Small intestine (tissue), 7 donors: ENCODE data around the gene MYOM3. TPM values are rescaled to one million over a fixed set of nuclear protein-coding genes. Genes with fewer than 3 reads are reported as not detected.

Source experiments
- DNase-seq, 2 donors: peaks; one replicate each; pipeline versions ENCODE4 v3.0.0 to v3.0.0-alpha.2; 2013
- FAIRE-seq: peaks from 2 replicates; lab custom pipeline; 2012; peaks lifted over from hg19 to GRCh38; lab: Jason Lieb, UNC
- H3K27ac ChIP-seq, 3 donors: one replicate each; pipeline ENCODE4 v1.5.1; 2013; ENCODE audit warnings: low read length in 2 of 3, mild to moderate bottlenecking in 2 of 3, control low read depth in 1 of 3, inconsistent platforms in 1 of 3, low read depth in 1 of 3, moderate library complexity in 1 of 3
- H3K27me3 ChIP-seq, 3 donors: one replicate each; pipeline ENCODE4 v1.6.1; 2013; ENCODE audit warnings: low read length in 3 of 3, inconsistent platforms in 1 of 3; ENCODE audit not compliant: control insufficient read depth in 3 of 3, insufficient read depth in 3 of 3
- H3K36me3 ChIP-seq, 3 donors: one replicate each; pipeline ENCODE4 v1.6.1; 2013; ENCODE audit warnings: low read length in 3 of 3, inconsistent platforms in 1 of 3, low read depth in 1 of 3, mild to moderate bottlenecking in 1 of 3, moderate library complexity in 1 of 3; ENCODE audit not compliant: control insufficient read depth in 3 of 3, insufficient read depth in 2 of 3
- H3K4me1 ChIP-seq, 3 donors: one replicate each; pipeline ENCODE4 v1.6.1; 2013; ENCODE audit warnings: low read length in 2 of 3, inconsistent platforms in 1 of 3, low read depth in 1 of 3, mild to moderate bottlenecking in 1 of 3, moderate library complexity in 1 of 3; ENCODE audit not compliant: control insufficient read depth in 3 of 3, insufficient read depth in 2 of 3
- H3K4me3 ChIP-seq, 3 donors: one replicate each; pipeline ENCODE4 v1.5.1; 2013; ENCODE audit warnings: low read length in 3 of 3, control low read depth in 1 of 3, inconsistent platforms in 1 of 3, low read depth in 1 of 3, mild to moderate bottlenecking in 1 of 3, moderate library complexity in 1 of 3
- H3K9me3 ChIP-seq, 2 donors: one replicate each; pipeline ENCODE4 v1.6.1; 2013; ENCODE audit warnings: low read depth in 1 of 2, low read length in 1 of 2; ENCODE audit not compliant: control insufficient read depth in 2 of 2, insufficient read depth in 1 of 2
- WGBS, 3 donors: extraction: QIAGEN DNeasy Blood & Tissue Kit; methylation state at CpG; one replicate each; pipeline ENCODE4 v1.1.7; 2013; 5-methylcytosine and 5-hydroxymethylcytosine counted together
- polyA plus RNA-seq, 4 donors: library from polyadenylated mRNA; stranded (reverse) in 3 of 4; unstranded in 1 of 4; fragments of 200-250 nt in 3 of 4; fragments of 120-200 nt in 1 of 4; gene quantifications; one replicate each; pipeline versions ENCODE4 v1.2.1 to v1.2.3, GENCODE V29; 2013
- donor health status: healthy with polysubstance abuse.
- donor health status: control.
- donor health status: control.
- donor health status: Bipolar disorder and iron deficiency.
- donor health status: healthy.

The MYOM3 gene
- polyA plus RNA-seq, 4 donors = 1.7 to 84.8 (median 5.7) TPM

- H3K4me3 ChIP-seq = no peak overlapping the region
- H3K27me3 ChIP-seq = no peaks in the 10 kb centered on the region
- 87 to 97% (median 94%) methylated on average over 15 to 16 of the region's 16 CpGs for WGBS, 3 donors
- no peak for FAIRE-seq
- peaks cover 0 to 87% (median 0%) of the 10 kb centered on the region in 3 donors for H3K36me3 ChIP-seq
- H3K4me1 ChIP-seq = no peaks in the 10 kb centered on the region
- no peaks in the 10 kb centered on the region for H3K9me3 ChIP-seq
- no peak overlapping the region for H3K27ac ChIP-seq
- no peak for DNase-seq
Observed at GRCh38 chr1:24086466-24086865, 25.5 kb downstream of the MYOM3 start.

DNA sequence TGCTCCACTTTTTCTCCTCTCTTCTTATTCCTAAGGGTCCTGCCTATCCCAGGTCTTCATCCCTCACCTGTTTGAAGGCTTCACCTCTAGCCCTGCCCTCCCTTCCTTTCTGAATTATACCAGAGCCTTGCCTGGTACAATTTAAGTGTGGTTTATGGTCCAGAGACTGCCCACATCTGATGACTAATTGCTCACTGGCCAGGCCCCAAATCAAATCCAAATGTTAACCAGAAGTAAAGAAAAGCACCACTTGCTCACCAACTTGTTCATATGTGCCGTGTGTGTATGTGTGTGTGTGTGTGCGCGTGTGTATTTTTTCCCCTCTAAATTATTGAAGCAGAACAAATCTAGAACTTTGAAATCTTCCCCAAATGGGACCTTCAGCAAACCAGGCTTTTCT lies 26.4 kb downstream of the MYOM3 start:
- DNase-seq (no peak), FAIRE-seq (no peak)
- Histone ChIP-seq H3K27ac (no peak overlapping the region), H3K4me3 (no peak overlapping the region), H3K4me1 (no peaks in the 10 kb centered on the region), H3K27me3 (no peaks in the 10 kb centered on the region), H3K36me3 (peaks cover 0 to 86% (median 0%) of the 10 kb centered on the region in 3 donors), H3K9me3 (no peaks in the 10 kb centered on the region)
- 72 to 98% (median 95%) methylated on average over 3 of the region's 3 CpGs for WGBS, 3 donors

DNA sequence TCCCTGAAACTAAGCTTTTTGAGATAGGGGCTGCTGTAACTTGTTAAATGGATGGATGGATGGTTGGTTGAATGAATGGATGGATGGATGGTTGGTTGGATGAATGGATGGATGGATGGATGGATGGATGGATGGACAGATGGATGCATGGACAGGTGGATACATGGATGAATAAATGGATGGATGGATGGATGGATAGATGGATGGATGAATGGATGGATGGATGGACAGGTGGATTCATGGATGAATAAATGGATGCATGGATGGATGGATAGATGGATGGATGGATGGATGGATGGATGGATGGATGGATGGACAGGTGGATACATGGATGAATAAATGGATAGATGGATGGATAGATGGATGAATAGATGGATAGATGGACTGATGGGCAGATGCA lies 26.9 kb downstream of the MYOM3 start:
- no peaks in the 10 kb centered on the region for H3K4me1 ChIP-seq
- no peaks in the 10 kb centered on the region for H3K27me3 ChIP-seq
- no peaks in the 10 kb centered on the region for H3K9me3 ChIP-seq
- no peak overlapping the region for H3K27ac ChIP-seq
- no peak overlapping the region for H3K4me3 ChIP-seq
- peaks cover 0 to 84% (median 0%) of the 10 kb centered on the region in 3 donors for H3K36me3 ChIP-seq
- FAIRE-seq (no peak), DNase-seq (no peak)

DNA sequence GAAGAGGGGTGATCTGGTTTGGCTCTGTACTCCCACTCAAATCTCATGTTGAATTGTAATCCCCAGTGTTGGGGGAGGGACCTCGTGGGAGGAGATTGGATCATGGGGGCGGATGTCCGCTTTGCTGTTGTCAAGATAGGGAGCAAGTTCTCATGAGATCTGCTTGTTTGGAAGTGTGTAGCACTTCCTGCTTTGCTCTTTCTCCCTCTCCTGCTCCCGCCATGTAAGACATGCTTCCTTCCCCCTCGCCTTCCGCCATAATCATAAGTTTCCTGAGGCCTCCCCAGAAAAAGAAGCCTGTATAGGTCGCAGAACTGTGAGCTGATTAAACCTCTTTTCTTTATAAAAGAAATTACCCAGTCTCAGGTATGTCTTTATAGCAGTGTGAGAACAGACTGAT lies 27.9 kb downstream of the MYOM3 start:
- 75 to 89% (median 84%) methylated on average over 7 of the region's 7 CpGs for WGBS, 3 donors
- no peak for FAIRE-seq

DNA sequence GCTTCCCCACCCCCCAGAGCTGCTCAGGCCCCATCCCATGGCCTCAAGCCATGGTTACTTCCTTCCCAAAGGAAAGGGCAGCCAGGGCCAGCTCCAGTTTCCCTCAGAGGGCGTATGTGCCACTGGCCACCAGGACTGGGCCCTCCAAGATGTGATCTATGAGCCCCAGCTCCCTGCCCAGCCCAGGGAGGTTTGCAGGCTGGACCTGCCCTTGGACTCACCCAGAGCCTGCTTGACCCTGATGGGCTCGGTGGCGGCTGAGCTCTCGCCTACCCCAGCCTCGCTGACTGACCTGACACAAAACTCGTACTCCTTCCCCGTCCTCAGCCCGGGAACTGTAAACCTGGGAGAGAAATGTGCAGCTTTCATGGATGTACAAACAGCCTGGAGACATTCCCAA lies 29.6 kb downstream of the MYOM3 start:
- WGBS, 3 donors = 83 to 91% (median 90%) methylated on average over 8 of the region's 8 CpGs
- no peak for FAIRE-seq

More for the DNA sequence above, 27.9 kb downstream of the MYOM3 start:
- Histone ChIP-seq H3K9me3 (no peaks in the 10 kb centered on the region), H3K27me3 (no peaks in the 10 kb centered on the region), H3K4me3 (no peak overlapping the region), H3K4me1 (no peaks in the 10 kb centered on the region), H3K36me3 (peaks cover 0 to 83% (median 0%) of the 10 kb centered on the region in 3 donors), H3K27ac (no peak overlapping the region)
- DNase-seq = no peak

DNA sequence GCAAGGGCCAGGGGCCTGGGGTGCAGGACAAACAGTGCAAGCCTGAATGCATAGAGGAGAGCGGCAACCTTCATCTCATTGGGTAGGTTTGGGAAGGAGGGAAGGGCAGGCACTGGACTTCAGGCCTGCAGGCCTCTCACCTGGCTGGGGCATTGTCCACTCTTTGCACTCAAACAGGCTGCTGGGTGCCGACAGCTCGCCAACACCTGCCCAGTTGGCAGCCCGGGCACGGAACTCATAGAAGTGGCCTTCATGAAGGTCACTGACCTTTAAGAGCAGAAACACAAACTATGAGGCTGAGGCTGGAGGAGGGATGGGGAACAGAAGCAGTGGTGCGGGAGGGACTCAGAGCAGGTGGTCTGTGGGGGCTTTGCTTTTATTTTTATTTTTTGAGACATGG lies 30.7 kb downstream of the MYOM3 start:
- DNase-seq = no peak
- no peak overlapping the region for H3K4me3 ChIP-seq
- no peaks in the 10 kb centered on the region for H3K27me3 ChIP-seq
- no peak overlapping the region for H3K27ac ChIP-seq
- no peaks in the 10 kb centered on the region for H3K4me1 ChIP-seq
- WGBS, 3 donors = 84 to 91% (median 90%) methylated on average over 6 of the region's 6 CpGs
- FAIRE-seq = no peak
- peaks cover 0 to 80% (median 0%) of the 10 kb centered on the region in 3 donors for H3K36me3 ChIP-seq
- H3K9me3 ChIP-seq = no peaks in the 10 kb centered on the region

More for the DNA sequence above, 29.6 kb downstream of the MYOM3 start:
- no peaks in the 10 kb centered on the region for H3K27me3 ChIP-seq
- H3K4me1 ChIP-seq = no peaks in the 10 kb centered on the region
- H3K4me3 ChIP-seq = no peak overlapping the region
- no peak for DNase-seq
- H3K9me3 ChIP-seq = no peaks in the 10 kb centered on the region
- H3K27ac ChIP-seq = no peak overlapping the region
- H3K36me3 ChIP-seq = peaks cover 0 to 84% (median 0%) of the 10 kb centered on the region in 3 donors

- WGBS, 3 donors = 70 to 83% (median 70%) methylated on average over 9 to 10 of the region's 10 CpGs
- Histone ChIP-seq H3K4me1 (no peaks in the 10 kb centered on the region), H3K27ac (no peak overlapping the region), H3K4me3 (no peak overlapping the region), H3K27me3 (no peaks in the 10 kb centered on the region), H3K9me3 (no peaks in the 10 kb centered on the region), H3K36me3 (peaks cover 0 to 81% (median 0%) of the 10 kb centered on the region in 3 donors)
- DNase-seq (no peak), FAIRE-seq (no peak)
Observed at GRCh38 chr1:24080131-24080530, 31.8 kb downstream of the MYOM3 start.

DNA sequence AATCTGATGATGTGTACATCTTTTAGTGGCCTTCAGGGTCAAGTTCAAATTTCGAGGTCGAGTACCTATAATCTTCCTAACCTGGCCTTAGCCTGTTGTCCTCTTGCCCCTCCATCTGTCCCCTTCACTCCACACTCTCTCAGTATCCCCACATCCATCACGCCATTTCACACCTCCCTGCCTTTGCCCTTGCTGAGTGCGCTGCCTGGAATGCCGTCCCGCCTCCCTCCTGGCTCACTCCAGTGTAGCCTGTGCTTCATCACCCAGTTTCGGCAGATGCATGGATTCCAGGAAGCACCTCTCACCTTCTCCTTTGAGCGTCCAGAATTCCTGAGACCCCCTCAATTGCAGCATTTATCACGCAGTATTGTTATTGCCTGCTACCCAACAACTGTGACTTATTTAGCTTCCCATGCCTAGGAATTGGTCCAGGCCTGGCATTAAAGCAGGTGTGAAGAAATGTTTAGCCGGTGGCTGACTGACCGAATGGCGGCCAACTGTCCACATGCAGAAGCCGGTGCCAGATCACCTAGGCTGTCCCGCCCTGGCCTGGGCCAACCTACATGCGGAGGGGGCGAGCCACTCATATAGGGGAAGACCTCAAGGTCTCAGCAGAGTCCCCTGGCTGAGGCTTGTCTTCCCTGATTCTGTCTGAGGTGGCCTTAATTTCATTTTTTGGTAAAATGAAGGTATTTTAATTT lies 34.5 kb downstream of the MYOM3 start:
- no peaks in the 10 kb centered on the region for H3K9me3 ChIP-seq
- H3K36me3 ChIP-seq = peaks cover 0 to 85% (median 0%) of the 10 kb centered on the region in 3 donors
- no peaks in the 10 kb centered on the region for H3K27me3 ChIP-seq
- H3K4me1 ChIP-seq = no peaks in the 10 kb centered on the region
- FAIRE-seq (no peak), DNase-seq (no peak)
- no peak overlapping the region for H3K27ac ChIP-seq
- WGBS, 3 donors = 86 to 93% (median 89%) methylated on average over 16 of the region's 16 CpGs
- H3K4me3 ChIP-seq = no peak overlapping the region

DNA sequence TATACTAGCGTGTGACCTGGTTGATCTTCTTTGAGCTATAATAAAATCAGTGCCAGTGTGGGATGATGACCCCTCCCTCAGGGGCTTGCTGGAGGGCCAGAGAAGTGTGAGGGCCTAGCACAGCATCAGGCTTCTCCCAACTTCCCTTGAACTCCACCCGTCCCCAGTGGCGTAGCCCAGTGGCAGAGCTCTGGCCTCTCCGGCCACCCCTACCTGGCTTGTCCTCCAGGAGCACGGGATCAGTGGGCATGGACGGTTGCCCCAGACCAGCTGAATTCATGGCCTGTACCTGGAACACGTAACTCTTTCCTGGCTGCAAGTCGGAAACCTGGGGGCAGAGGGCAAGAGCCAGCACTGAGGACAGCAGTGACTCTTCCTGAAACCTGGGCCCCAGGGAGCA lies 36.0 kb downstream of the MYOM3 start:
- Histone ChIP-seq H3K4me3 (no peak overlapping the region), H3K9me3 (no peaks in the 10 kb centered on the region), H3K27ac (no peak overlapping the region), H3K4me1 (peaks cover 0 to 13% (median 0%) of the 10 kb centered on the region in 3 donors), H3K36me3 (peaks cover 0 to 84% (median 0%) of the 10 kb centered on the region in 3 donors), H3K27me3 (no peaks in the 10 kb centered on the region)
- FAIRE-seq (no peak), DNase-seq (no peak)
- 88 to 92% (median 89%) methylated on average over 7 to 8 of the region's 8 CpGs for WGBS, 3 donors
